EL (cell line): ENCODE data around the gene CHKB.

ENCODE experiments used
- DNase-seq: peaks from one replicate; pipeline ENCODE4 v3.0.0-alpha.2; 2016

Gene CHKB

DNA sequence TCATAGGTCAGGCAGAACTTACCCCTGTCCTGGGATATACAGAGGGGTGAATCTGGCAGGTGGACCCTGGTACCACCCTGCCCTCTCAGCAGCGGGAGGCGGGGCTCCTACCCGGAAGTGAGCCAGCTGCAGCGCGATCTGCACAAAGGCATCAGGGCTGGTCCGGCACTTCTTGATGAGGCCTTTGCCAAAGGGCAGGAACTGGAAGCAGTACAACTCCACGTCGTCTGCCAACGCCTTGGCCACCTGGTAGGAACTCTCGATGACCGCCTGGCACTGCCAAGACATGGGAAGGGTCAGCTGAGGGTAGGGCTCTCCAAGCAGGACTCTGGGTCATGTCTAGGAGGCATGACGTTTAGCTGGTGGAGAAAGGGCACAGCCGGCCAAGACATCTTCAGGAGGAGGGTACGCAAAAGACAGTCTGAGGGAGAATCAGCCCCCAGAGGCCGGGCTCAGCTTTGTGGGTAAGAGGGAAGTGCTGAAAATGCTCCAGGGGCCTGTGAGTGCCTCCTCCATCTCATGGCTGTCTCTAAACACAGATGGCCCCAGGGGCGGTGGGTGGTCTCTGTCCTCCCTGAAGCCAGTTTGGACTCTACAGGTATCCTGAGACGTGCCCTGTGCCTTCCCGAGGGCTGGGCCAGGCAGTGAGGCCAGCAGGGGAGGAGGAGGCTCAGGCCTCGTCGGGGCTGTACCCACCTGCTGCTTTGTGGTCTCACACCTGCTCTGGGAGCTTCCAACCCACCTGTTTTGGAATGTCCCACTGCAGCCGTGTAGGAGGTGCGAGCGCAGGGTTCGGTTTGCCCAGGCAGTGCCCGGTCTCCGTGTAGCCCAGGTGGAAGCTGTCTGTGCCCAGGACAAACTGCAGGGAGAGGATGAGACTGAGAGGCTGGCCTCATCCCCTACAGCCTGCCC, 11.1 kb downstream of the CHKB start:
- DNase-seq: no peak

DNA sequence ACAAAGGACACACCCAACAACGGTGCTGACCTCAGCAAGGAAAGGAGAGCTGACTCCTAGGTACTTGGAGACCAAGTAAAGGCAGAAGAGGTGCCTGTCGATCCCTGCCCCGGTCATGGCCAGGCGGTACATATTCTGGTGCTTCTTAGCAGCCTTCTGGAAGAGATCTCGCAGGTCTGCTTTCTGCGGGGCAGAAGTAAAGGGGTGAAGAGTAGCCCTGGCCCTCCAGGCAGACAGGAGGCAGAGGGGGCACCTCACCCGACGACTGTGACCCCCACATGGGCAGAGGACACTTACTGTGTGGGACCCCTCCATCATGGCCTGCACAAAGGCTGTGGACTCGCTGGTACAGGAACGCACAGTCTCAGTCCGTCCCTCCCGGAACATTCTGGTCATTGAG, 11.8 kb downstream of the CHKB start:
- DNase-seq: no peak

DNA sequence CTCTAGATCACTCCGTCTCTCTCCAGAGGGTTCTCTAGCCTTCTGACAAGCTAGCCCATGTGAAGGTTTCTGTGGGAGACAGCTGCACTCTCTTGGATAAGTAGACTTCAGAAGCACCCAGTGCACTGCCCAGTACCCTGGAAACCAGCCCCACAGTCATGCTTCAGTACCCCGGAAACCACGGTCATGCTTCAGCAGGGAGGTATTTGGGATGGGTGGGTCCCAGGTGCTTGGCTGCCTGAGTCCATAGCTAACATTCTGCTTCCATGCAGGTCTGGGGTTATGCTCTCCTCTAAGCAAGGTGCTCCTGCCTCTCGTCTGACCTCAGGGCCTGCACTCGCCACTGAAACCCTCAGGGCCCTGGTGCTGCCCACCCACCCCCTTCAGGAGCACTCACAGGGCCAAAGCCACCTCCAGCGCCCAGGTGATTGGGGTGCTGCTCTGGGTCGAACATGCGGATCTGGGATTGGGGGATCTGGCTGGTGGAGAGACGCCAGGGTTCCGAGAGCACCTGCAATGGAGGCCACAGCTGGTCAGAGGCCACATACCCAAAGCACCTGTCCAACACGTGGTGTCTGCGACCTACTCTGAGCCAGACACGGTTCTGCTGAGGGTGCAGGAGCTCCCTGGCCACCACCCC, 12.6 kb downstream of the CHKB start:
- no peak for DNase-seq

DNA sequence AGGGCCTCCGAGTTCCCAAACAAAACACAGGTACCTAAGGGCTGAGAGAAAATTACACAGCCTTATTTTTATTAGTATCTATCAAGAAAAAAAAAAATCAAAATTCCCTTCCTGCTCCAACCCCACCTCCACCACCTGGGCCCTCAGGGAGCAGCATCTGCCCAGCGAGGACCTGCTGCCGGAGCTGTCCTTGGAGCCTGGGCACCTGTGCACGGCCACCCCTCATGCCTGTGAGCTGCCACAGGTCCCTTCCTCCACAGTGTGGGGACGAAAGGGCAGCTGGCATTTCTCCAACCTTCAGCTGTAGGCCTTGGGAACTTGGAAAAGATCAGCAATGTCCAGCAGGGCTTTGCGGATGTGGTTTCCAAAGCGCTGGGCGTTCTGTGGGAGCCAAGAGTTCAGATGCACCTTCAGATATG, 13.6 kb downstream of the CHKB start:
- DNase-seq: no peak

DNA sequence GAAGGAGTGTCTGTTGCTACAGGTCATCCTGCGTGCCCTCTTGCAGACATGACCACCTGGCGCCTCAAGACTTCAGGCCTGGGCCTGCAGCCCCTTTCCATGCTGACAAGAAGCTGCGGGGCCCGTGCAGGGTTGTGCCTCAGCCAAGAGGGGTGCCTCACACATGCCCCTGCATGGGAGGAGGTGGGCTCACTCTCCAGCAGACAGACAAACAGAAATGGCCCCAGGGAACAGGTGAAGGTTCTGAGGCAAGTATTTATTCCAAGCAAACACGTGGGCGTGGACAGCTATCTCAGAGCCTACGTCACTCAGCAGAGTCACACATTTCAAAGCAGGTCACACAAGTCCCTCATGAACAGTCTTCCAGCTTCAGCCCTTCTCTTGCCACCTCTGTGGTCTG, 14.0 kb downstream of the CHKB start:
- no peak for DNase-seq

DNA sequence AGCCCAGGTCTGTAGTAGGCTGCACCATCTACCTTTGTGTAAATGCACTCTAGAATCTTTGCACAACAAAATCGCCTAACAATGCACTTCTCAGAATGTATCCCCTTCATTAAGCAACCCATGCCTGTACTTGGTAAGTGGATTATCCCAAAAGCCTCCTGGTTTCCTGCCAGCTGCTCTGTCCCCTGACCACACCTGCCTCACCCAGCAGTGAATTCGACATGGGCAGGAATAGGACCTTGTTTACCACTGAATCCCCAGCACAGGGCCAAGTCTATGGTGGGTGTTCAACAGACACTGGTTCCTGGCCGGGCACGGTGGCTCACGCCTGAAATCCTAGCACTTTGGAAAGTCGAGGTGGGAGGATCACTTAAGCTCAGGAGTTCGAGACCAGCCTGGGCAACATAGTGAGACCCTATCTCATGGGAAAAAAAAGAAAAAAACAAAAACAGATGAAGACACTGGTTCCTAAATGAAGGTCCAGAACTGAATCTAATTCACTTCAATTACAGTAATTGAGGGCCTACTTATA, 14.9 kb downstream of the CHKB start:
- DNase-seq: no peak

DNA sequence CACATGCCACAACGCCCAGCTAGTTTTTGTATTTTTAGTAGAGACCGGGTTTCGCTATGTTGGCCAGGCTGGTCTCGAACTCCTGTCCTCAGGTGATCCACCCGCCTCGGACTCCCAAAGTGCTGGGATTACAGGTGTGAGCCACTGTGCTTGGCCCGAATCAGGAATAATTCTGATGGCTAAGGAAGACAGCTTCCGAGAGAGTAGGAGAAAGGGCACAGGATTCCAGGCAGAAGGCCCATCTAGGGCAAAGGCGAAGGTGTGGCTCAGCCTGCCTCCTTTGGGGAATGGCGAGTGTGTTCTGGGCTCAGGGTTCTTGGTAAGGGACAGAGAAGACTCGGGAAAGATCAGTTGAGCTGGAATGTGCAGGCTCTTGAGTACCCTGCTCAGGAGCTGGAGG, 18.4 kb downstream of the CHKB start:
- DNase-seq: no peak

DNA sequence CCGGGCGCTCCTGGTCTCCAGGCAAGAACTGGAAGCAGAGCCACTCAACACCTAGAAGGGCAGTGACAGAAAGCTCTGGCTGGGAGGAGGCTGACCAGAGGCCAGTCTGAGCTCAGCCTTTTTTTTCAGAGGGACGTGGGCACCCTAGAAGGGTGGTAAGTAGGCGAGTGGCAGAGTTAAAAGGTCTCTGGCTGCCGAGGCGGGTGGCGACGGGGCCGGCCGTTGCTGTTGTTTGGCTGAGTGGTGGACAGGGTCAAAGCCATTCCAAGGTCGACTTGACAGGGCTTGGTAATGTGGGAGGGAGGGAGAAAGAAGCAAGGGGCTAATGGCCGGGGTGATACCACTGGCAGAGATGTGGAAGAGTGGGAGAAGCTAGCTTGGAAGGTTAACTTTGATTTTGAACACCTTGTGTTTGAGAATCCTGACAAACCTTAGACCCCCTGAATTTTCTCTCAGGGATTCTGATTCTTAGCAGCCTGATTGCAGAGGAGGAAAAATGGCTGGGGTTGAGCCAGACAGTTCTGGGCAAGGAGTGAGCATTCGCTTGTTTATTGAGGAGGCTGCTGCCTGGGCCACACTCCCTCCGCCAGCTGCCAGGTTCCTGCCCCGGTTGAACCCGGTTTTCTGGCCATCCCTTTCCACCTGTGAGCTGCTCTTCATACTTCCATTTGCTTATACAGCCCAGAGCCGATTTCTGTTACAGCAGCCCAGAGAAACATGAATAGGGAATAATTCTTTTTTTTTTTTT, 19.1 kb downstream of the CHKB start:
- DNase-seq: no peak

DNA sequence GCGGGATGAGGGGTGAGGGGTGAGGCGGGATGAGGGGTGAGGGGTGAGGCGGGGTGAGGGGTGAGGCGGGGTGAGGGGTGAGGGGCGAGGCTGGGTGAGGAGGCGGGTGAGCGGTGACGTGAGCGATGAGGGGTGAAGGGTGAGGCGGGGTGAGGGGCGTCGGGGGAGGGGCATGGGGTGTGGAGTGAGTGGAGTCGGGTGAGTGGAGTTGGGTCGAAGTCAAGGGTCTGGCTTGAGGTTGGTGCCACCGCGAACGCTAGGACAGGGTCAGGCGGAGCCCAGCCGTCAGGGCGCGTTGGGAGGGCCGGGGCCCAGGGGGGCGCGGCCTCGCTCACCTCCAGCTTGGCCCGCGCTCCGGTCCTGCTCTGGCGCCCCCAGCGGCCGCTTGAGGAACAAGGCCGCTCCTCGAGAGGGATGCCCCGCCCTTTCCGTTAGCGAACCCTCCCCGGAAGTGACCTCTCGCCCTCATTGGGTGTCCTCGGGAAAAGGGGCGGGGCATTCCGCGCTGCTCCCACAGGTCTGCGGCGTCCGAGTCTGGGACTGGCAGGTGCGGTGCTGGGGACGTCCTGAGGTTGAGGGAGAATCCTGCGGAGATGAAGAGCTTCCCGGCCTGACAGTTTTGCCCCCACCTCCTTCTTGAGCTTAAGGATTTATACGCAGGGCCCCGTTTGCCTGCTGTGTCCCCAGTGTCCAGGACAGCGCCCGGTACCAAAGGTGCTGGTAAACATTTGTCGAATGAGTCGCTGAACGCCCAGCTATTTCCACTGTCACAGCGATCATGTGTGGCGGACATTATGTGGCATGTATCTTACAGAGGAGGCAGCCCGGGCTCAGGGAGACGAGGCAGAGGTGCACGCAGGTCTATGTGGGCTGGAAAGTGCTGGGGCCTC, 19.9 kb downstream of the CHKB start, which contains the start of gene SYCE3:
SYCE3 (minus strand) TSS at position 397 of the 890 bp plus-strand sequence. CDS start 6,514 bp downstream, outside the sequence.
- DNase-seq: peak; percentile 94

DNA sequence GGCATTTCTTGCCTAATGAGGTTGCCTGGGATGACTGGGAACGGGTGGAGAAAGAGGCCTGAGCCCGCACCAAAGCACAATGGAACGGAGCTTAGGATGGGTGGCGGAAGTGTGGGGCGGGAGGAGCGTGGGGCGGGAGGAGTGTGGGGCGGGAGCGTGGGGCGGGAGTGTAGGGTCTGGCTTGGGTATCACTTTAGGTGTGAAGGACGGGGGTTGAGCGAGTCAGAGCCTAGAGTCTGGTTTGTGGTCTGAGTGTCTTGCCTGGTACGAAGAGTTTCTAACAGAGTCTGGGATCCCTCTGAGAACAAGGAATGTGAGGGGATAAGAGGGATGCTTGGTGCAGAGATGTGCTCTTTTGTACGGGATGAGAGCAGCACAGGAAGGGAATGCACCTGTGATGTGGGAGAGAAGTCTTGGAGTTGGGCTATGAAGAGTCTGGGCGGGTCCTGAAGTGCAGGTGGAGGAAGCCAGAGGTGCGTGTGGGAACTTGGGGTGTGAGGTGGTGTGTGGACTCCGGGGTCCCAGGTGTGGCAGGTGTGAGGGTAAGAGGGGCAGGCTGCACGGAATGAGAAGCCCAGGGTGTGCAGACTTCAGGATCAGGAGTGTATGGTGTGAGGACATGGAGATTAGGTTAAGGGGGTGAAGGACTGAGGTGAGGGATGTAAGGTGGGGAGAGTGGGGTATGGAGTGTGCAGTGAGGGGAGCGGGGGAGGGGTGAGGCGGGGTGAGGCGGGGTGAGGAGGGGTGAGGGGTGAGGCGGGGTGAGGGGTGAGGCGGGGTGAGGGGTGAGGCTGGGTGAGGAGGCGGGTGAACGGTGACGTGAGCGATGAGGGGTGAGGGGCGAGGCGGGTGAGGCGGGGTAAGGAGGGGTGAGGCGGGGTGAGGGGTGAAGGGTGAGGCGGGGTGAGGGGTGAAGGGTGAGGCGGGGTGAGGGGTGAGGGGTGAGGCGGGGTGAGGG, 21.0 kb downstream of the CHKB start:
- no peak for DNase-seq

DNA sequence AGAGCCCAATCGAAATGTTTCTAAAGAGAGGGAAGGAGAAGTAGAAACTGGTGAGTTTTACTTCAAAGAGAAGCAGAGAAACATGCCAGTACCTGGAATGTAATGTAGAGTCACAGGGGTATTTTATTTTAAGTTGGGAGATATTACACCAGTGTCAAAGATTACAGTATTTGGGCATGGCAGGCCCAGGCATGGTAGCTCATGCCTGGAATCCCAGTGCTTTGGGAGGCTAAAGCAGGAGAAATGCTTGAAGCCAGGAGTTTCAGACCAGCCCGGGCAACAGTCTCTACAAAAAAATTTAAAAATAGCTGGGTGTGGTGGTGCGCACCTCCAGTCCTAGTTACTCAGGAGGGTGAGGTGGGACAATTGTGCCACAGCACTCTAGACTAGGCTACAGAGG, 22.6 kb downstream of the CHKB start:
- no peak for DNase-seq

DNA sequence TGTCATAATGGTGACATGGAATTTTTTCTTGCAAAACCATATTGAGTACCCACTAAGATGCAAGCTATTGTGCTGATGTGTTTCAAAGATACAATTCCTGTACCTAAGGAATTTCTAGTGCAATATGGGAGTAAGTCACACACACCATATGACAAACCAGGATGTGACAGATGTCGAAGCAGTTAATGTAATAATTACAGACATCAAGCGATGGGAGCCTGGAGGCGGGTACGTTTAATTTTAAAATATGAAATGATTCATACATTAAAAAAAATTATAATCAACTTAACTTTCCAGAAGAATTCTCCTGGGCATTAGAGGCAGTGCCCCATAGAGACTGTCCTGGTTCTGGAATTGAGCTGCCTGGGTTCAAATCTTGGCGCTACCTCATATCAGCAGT, 25.9 kb downstream of the CHKB start:
- no peak for DNase-seq

DNA sequence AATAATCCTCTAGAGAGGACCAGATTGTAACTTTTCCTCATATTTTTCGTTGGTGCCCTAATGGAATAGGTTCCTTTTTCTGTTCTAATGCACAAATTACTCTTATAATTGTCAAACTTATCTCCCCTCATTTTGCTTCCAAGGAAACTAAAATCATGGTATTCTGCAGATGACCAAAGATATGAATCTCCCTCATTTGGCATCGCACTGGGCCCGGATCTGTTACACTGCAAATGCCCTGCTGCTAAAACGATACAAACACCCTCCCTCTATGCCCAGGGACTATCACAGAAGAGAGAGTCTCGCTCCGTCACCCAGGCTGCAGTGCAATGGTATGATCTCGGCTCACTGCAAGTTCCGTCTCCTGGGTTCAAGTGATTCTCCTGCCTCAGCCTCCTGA, 29.3 kb downstream of the CHKB start:
- no peak for DNase-seq

DNA sequence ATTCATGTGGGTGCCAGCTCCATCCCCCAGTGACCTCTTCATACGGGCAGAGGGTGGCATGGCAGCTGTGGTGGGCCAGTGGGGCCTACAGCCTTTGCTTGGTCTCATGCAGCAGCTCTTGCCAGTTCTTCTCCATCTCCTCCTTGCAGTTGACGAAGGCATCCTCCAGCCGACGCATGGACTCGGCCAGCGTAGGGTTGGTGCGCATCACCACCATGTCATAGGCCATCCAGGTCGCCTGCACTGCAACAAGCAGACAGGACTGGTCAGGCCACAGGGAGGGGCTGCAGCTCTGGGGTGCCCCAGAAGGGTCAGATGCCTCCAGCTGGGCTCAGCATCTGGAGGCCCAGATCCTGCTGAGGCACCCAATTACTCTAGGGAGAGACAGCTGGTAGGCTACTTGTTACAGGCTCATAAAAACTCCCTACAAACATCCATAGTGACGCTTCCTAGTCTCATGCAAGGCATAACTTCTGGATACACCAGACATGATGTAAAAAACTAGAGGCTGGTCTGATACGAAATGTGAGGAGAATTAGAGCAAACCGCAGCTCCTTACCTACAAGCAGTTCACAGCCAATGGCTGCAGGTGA, 31.4 kb downstream of the CHKB start:
- no peak for DNase-seq

DNA sequence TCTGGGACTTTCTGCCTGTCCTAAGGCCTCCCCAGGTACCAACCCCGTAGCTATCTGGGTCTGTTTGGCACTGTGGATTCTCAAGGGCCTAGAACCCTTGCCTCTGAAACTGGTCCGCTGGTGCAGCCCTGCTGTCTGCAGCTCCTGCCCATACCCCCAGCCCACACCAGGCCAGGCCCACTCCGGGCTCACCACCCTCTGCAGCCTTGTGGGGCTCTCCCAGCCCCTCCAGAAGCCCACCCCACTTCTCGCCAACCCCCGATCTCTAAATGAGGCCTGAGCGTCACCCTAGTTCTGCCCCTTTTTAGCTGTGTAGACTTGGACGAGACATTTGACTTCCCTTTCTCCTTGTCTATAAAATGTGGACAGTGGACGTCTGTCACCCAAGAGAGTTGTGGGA, 32.3 kb downstream of the CHKB start:
- DNase-seq: no peak

DNA sequence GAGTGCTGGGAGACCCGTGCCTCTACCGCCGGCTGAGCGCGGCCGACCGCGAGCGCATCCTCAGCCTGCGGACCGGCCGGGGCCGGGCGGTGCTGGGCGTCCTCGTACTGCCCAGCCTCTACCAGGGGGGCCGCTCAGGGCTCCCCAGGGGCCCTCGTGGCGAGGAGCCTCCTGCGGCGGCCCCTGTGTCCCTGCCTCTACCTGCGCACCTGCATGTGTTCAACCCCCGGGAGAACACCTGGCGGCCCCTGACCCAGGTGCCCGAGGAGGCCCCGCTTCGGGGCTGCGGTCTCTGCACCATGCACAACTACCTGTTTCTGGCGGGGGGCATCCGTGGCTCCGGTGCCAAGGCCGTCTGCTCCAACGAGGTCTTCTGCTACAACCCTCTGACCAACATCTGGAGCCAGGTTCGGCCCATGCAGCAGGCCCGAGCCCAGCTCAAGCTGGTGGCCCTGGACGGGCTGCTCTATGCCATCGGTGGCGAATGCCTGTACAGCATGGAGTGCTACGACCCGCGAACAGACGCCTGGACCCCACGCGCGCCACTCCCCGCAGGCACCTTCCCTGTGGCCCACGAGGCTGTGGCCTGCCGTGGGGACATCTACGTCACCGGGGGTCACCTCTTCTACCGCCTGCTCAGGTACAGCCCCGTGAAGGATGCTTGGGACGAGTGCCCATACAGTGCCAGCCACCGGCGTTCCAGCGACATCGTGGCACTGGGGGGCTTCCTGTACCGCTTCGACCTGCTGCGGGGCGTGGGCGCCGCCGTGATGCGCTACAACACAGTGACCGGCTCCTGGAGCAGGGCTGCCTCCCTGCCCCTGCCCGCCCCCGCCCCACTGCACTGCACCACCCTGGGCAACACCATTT, 33.5 kb downstream of the CHKB start:
- DNase-seq: no peak

DNA sequence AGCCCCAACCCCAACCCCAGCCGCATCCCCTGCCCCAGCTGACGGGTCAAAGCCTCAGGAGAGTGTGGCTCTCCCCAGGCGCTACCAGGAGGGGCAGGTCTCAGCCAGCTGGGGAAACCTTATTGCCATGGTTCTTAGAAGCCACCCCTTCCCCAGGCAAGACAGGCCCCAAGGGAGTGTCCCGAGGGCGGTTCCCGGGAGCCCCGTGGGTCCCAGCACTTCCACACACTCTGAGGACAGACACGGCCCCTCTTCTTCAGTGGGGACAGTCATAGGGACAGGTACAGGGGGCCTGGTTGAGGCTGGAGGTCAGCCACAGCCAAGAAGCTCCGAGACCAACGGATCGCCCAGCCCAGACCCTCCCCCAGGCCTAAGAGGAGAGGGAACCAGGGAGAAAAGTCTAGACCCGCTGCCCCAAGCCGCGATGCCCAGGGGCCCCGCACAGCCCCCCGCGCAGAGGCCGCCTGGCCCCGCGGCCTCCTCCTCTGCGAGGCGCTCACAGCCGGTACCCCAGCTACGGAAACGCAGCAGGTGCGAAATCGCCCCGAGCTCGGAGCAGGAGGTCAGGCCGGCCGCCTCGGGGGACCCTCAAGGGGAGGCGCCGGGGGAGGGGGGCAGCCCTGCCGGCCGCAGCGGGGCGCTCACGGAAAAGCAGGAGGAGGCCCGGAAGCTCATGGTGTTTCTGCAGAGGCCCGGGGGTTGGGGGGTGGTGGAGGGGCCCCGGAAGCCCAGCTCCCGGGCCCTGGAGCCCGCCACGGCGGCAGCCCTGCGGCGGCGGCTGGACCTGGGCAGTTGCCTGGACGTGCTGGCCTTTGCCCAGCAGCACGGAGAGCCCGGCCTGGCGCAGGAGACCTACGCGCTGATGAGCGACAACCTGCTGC, 34.4 kb downstream of the CHKB start:
- no peak for DNase-seq

DNA sequence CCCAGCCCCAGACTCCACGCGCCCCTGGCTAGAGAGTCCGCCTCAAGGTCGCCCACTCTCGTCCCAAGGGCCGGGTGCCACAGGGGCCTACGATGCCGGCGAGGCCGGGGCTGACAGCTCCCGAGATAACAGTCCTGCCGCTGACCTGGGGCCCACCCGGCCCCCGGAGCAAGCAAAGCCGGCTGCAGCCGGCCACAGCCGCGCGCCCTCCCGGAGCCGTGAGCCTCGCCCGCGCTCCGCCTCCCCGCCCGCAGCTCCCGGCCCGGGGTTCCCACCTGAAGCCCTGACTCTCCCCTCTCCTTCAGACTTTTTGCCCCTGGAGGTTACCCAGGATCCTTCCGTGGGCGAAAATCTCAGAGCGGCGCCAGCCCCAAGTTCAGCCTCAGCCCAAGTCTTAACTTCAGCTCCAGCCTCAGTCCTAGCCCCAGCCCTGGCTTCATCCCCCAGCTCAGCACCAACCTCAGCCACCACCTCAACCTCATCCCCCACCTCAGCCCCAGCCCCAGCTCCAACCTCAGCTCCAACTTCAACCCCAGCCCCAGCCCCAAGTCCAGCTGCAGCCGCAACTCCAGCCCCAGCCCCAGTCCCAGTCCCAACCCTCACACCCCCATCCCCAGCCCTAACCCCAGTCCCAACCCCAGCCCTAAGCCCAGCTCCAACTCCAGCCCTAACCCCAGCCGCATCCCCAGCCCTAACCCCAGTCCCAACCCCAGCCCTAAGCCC, 35.2 kb downstream of the CHKB start:
- DNase-seq: no peak
